ENCODE results near the gene HERC3.

GRCh38 chr4:88720451-88721428 is 128.5 kb downstream of the HERC3 start:
- TF ChIP-seq POLR2A (IDR thresholded peaks at IDR 0.05; ENCODE audit: low read depth, low read length) (no peak), POLR2AphosphoS5 (IDR thresholded peaks at IDR 0.05; ENCODE audit: low read depth, low read length) (no peak), TAF1 (IDR thresholded peaks at IDR 0.05; ENCODE audit: low read depth, low read length) (no peak)

Data from GM12891 (cell line).